SU-DHL-6 (cell line): ENCODE results near the gene DENND6B.

Source experiments
- H2AFZ ChIP-seq: fragments of 200-600 bp; sonication (generic); 2 replicates; pipeline ENCODE4 v1.6.1; 2014; ENCODE audit warnings: low read depth, mild to moderate bottlenecking, moderate library complexity, mixed read lengths, antibody characterized with exemption, low read length; ENCODE audit not compliant: severe bottlenecking
- H3F3A ChIP-seq: fragments of 200-600 bp; shearing (Covaris generic); 2 replicates; pipeline ENCODE4 v1.6.0; 2016; ENCODE audit warnings: antibody characterized with exemption, mild to moderate bottlenecking; ENCODE audit not compliant: insufficient read depth
- H3K27ac ChIP-seq: fragments of 200-600 bp; sonication (generic); 2 replicates; pipeline ENCODE4 v1.5.1; 2016; ENCODE audit warnings: low read depth, mild to moderate bottlenecking, low read length, moderate library complexity, mixed read lengths
- H3K27me3 ChIP-seq: fragments of 200-600 bp; sonication (generic), shearing (Covaris generic); 2 replicates; pipeline ENCODE4 v1.6.0; 2014; ENCODE audit warnings: mild to moderate bottlenecking, low read length
- H3K36me3 ChIP-seq: fragments of 200-600 bp; sonication (generic); 2 replicates; pipeline ENCODE4 v1.6.1; 2014; ENCODE audit warnings: mild to moderate bottlenecking, low read length, mixed read lengths
- H3K4me2 ChIP-seq: fragments of 300-600, 200-600 bp; shearing (Covaris generic), sonication (generic); 2 replicates; pipeline ENCODE4 v1.6.0; 2014; ENCODE audit warnings: low read length, low read depth, mild to moderate bottlenecking; ENCODE audit not compliant: poor library complexity, severe bottlenecking
- H3K4me3 ChIP-seq: fragments of 200-600 bp; sonication (generic); 2 replicates; pipeline ENCODE4 v1.5.1; 2014; ENCODE audit warnings: antibody characterized with exemption, low read length, mild to moderate bottlenecking, mixed read lengths; ENCODE audit not compliant: insufficient read depth, poor library complexity, severe bottlenecking
- H3K79me2 ChIP-seq: fragments of 200-600 bp; sonication (generic); 2 replicates; pipeline ENCODE4 v1.6.1; 2014; ENCODE audit warnings: mild to moderate bottlenecking, low read length, moderate library complexity; ENCODE audit not compliant: insufficient read depth
- H3K9ac ChIP-seq: fragments of 200-600 bp; sonication (generic); 2 replicates; pipeline ENCODE4 v1.7.0; 2014; ENCODE audit warnings: mild to moderate bottlenecking, low read length
- H3K9me2 ChIP-seq: fragments of 200-600 bp; sonication (generic); replicated peaks from 2 replicates; pipeline ENCODE4 v1.6.1; 2014; ENCODE audit warnings: low read length; ENCODE audit not compliant: insufficient read depth
- H3K9me3 ChIP-seq: fragments of 200-600 bp; sonication (generic); 2 replicates; pipeline ENCODE4 v1.6.1; 2014; ENCODE audit warnings: low read length, mixed read lengths; ENCODE audit not compliant: insufficient read depth
- H4K20me1 ChIP-seq: fragments of 200-600 bp; sonication (generic); 2 replicates; pipeline ENCODE4 v1.6.1; 2014; ENCODE audit warnings: low read depth, mild to moderate bottlenecking, antibody characterized with exemption, low read length, moderate library complexity, mixed read lengths
- EZH2phosphoT487 ChIP-seq: fragments of 200-600 bp; sonication (generic), shearing (Covaris generic); conservative IDR thresholded peaks from 2 replicates; pipeline ENCODE4 v1.6.1; 2018; ENCODE audit warnings: mild to moderate bottlenecking, antibody characterized with exemption, low read length, moderate library complexity, mixed read lengths
- TF ChIP-seq, protein P1 (sequence below): fragments of 200-600 bp; sonication (generic); IDR thresholded peaks from one replicate; pipeline ENCODE4 v1.5.1; 2017; ENCODE audit warnings: antibody characterized with exemption, mild to moderate bottlenecking, low read length, moderate library complexity; ENCODE audit not compliant: insufficient read depth, poor library complexity, severe bottlenecking

The DENND6B gene

GRCh38 chr22:50259302-50259701 lies 67.5 kb downstream of the DENND6B start:
- Histone ChIP-seq H3K36me3 (no peaks in the 10 kb centered on the region), H2AFZ (no peak overlapping the region), H4K20me1 (no peaks in the 10 kb centered on the region), H3K9me3 (no peaks in the 10 kb centered on the region), H3K9ac (no peak overlapping the region), H3K9me2 (no peaks in the 10 kb centered on the region), H3K4me2 (no peak overlapping the region), H3K27me3 (no peaks in the 10 kb centered on the region), H3K27ac (no peak overlapping the region), H3K4me3 (no peak overlapping the region), H3F3A (no peaks in the 10 kb centered on the region), H3K79me2 (no peaks in the 10 kb centered on the region)
- TF ChIP-seq, protein P1, sequence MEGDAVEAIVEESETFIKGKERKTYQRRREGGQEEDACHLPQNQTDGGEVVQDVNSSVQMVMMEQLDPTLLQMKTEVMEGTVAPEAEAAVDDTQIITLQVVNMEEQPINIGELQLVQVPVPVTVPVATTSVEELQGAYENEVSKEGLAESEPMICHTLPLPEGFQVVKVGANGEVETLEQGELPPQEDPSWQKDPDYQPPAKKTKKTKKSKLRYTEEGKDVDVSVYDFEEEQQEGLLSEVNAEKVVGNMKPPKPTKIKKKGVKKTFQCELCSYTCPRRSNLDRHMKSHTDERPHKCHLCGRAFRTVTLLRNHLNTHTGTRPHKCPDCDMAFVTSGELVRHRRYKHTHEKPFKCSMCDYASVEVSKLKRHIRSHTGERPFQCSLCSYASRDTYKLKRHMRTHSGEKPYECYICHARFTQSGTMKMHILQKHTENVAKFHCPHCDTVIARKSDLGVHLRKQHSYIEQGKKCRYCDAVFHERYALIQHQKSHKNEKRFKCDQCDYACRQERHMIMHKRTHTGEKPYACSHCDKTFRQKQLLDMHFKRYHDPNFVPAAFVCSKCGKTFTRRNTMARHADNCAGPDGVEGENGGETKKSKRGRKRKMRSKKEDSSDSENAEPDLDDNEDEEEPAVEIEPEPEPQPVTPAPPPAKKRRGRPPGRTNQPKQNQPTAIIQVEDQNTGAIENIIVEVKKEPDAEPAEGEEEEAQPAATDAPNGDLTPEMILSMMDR = no peak
- no peak for TF ChIP-seq EZH2phosphoT487
